GM12878 (cell line): ENCODE measurements around the gene KIAA1328. TPM values are rescaled to one million over a fixed set of nuclear protein-coding genes. Genes with fewer than 3 reads are reported as not detected.

Experiments used
- ATAC-seq: fragments of 200-7000 bp; cut with Tn5 transposase; 3 replicates; pipeline ENCODE4 v1.9.1; 2020; ENCODE audit warnings: mild to moderate bottlenecking, moderate library complexity
- BruUV-seq: library from RNA; stranded (reverse); fragments of 400-500 nt; replicated peaks from 2 replicates; lab custom pipeline; 2021; lab: Mats Ljungman, UMichigan
- CTCF ChIA-PET: fragments of 300-600 bp; sonication (Branson Sonifier 250); formaldehyde crosslinking; extraction: SDS; loops from one replicate; lab custom pipeline; 2021; ENCODE audit warnings: inconsistent platforms; lab: Yijun Ruan, JAX
- POLR2A ChIA-PET: fragments of 350-600 bp; formaldehyde crosslinking; extraction: SDS; loops from one replicate; lab custom pipeline; 2021; ENCODE audit warnings: inconsistent platforms; lab: Charles Lee
- RAD21 ChIA-PET: fragments of 300-600 bp; sonication (Branson Sonifier 250); formaldehyde crosslinking; loops from one replicate; lab custom pipeline; 2023; ENCODE audit warnings: antibody characterized with exemption; ENCODE audit not compliant: unreplicated experiment; lab: Charles Lee
- SMC1A ChIA-PET: fragments of 300-600 bp; sonication (Branson Sonifier 250); formaldehyde crosslinking; loops from one replicate; lab custom pipeline; 2023; ENCODE audit not compliant: unreplicated experiment, uncharacterized antibody; lab: Charles Lee
- DNase-seq: peaks from one replicate; pipeline ENCODE4 v3.0.0-alpha.2; 2011; ENCODE audit warnings: low read depth, low spot score
- FAIRE-seq: peaks from 3 replicates; lab custom pipeline; 2011; peaks lifted over from hg19 to GRCh38; lab: Jason Lieb, UNC
- H2AFZ ChIP-seq: 2 replicates; pipeline ENCODE4 v1.6.0; 2011; ENCODE audit warnings: low read depth, low read length, control low read depth; ENCODE audit not compliant: control insufficient read depth
- H3K27ac ChIP-seq: 2 replicates; pipeline ENCODE4 v1.5.1; 2011; ENCODE audit warnings: control low read depth; ENCODE audit not compliant: control insufficient read depth, insufficient read depth
- H3K27me3 ChIP-seq, 2 experiments: replicated peaks in 1 of 2; 2 replicates each; pipeline versions ENCODE4 v1.6.0 to v1.6.1; 2011; ENCODE audit warnings: low read length in 1 of 2; ENCODE audit not compliant: control insufficient read depth in 2 of 2, insufficient read depth in 2 of 2
- H3K36me3 ChIP-seq, 2 experiments: 2 replicates each; pipeline ENCODE4 v1.5.1; 2011; ENCODE audit warnings: low read length in 1 of 2; ENCODE audit not compliant: control insufficient read depth in 2 of 2, insufficient read depth in 2 of 2
- H3K4me1 ChIP-seq: 2 replicates; pipeline ENCODE4 v1.6.1; 2011; ENCODE audit warnings: mild to moderate bottlenecking, low read length, moderate library complexity, mixed read lengths; ENCODE audit not compliant: control insufficient read depth, insufficient read depth
- H3K4me2 ChIP-seq: 2 replicates; pipeline ENCODE4 v1.6.0; 2011; ENCODE audit warnings: control low read depth; ENCODE audit not compliant: control insufficient read depth, insufficient read depth
- H3K4me3 ChIP-seq: fragments of 200-600 bp; sonication (generic); 2 replicates; pipeline ENCODE4 v1.5.1; 2016
- H3K79me2 ChIP-seq: 2 replicates; pipeline ENCODE4 v1.6.0; 2011; ENCODE audit warnings: low read length; ENCODE audit not compliant: control insufficient read depth, insufficient read depth
- H3K9ac ChIP-seq: 2 replicates; pipeline ENCODE4 v1.8.0; 2011; ENCODE audit warnings: low read length, control low read depth, mixed read lengths; ENCODE audit not compliant: control insufficient read depth, insufficient read depth
- H3K9me3 ChIP-seq: replicated peaks from 3 replicates; pipeline ENCODE4 v1.5.1; 2011; ENCODE audit warnings: mild to moderate bottlenecking, low read length; ENCODE audit not compliant: control insufficient read depth, insufficient read depth
- H4K20me1 ChIP-seq: 2 replicates; pipeline ENCODE4 v1.6.0; 2011; ENCODE audit not compliant: control insufficient read depth, insufficient read depth
- EED ChIP-seq: sonication (generic); IDR thresholded peaks from 2 replicates; pipeline ENCODE4 v1.6.1; 2016; ENCODE audit warnings: antibody characterized with exemption, low read depth
- FOS ChIP-seq: IDR thresholded peaks from 3 replicates; pipeline ENCODE4 v1.6.1; 2011; ENCODE audit warnings: borderline replicate concordance; ENCODE audit not compliant: insufficient read length; ENCODE audit errors: extremely low read depth
- FOXM1 ChIP-seq: IDR thresholded peaks from 2 replicates; pipeline ENCODE4 v1.6.1; 2012; ENCODE audit warnings: low read depth, mild to moderate bottlenecking, inconsistent platforms, low read length, moderate library complexity
- GATAD2B ChIP-seq: fragments of 450-650 bp; conservative IDR thresholded peaks from 2 replicates; pipeline ENCODE4 v1.6.1; 2017; ENCODE audit warnings: low read depth, mild to moderate bottlenecking, moderate library complexity
- HDAC2 ChIP-seq: fragments of 200-600 bp; sonication (generic); IDR thresholded peaks from 2 replicates; pipeline ENCODE4 v1.6.1; 2017
- NFIC ChIP-seq: IDR thresholded peaks from 2 replicates; pipeline ENCODE4 v1.6.1; 2012; ENCODE audit warnings: low read depth, mild to moderate bottlenecking, inconsistent platforms, low read length, moderate library complexity
- NR2F1 ChIP-seq: fragments of 450-650 bp; conservative IDR thresholded peaks from 2 replicates; pipeline ENCODE4 v1.6.1; 2017; ENCODE audit warnings: mild to moderate bottlenecking
- PAX5 ChIP-seq: IDR thresholded peaks from 2 replicates; pipeline ENCODE4 v1.6.1; 2011; ENCODE audit warnings: low read depth, low read length, borderline replicate concordance
- POLR2AphosphoS5 ChIP-seq: IDR thresholded peaks from 2 replicates; pipeline ENCODE4 v1.6.1; 2011; ENCODE audit warnings: mild to moderate bottlenecking, low read length, inconsistent platforms
- SIX5 ChIP-seq: IDR thresholded peaks from 2 replicates; pipeline ENCODE4 v1.6.1; 2011; ENCODE audit warnings: mild to moderate bottlenecking, low read depth, low read length, moderate library complexity; ENCODE audit not compliant: severe bottlenecking
- STAT1 ChIP-seq: fragments of 450-650 bp; conservative IDR thresholded peaks from 2 replicates; pipeline ENCODE4 v1.6.1; 2014; ENCODE audit warnings: antibody characterized with exemption, mild to moderate bottlenecking
- ZNF24 ChIP-seq: fragments of 450-650 bp; IDR thresholded peaks from 2 replicates; pipeline ENCODE4 v1.6.1; 2017; ENCODE audit warnings: antibody characterized with exemption, mild to moderate bottlenecking
- ZNF622 ChIP-seq: fragments of 450-650 bp; IDR thresholded peaks from 2 replicates; pipeline ENCODE4 v1.6.1; 2017; ENCODE audit warnings: mild to moderate bottlenecking, inconsistent platforms
- WGBS: methylation state at CpG from one replicate; pipeline ENCODE4 v1.1.6; 2016; ENCODE audit warnings: low lambda C conversion rate; ENCODE audit not compliant: insufficient replicate concordance, insufficient coverage; ENCODE audit errors: missing lambda C conversion rate; 5-methylcytosine and 5-hydroxymethylcytosine counted together
- in situ Hi-C: fragments of 300-500 bp; cut with MboI; formaldehyde crosslinking; loops from 9 replicates; pipeline ENCODE4 v1.14.3; 2018; ENCODE audit warnings: mixed read lengths
- intact Hi-C: fragments of 100-400 bp; cut with micrococcal nuclease; formaldehyde crosslinking; loops from one replicate; pipeline ENCODE4 v1.14.2; 2022; ENCODE audit not compliant: unreplicated experiment
- polyA plus RNA-seq, 11 experiments: library from polyadenylated mRNA; depleted of rRNA in 4 of 11; unstranded in 6 of 11; stranded (reverse) in 5 of 11; fragments of >200 nt; fragmentation: Nextera tagmentation in 4 of 11; fragmentation: Illumina TruSeq in 1 of 11; extraction: Ambion mirVana in 4 of 11; extraction: Trizol in 1 of 11; gene quantifications; 1 replicate in 1 of 11; 2 replicates in 10 of 11; pipeline versions ENCODE4 v1.2.1 to v1.2.3, GENCODE V29; 2011 to 2016; ENCODE audit warnings: inconsistent platforms in 2 of 11, missing spikeins in 2 of 11, low read depth in 1 of 11
- total RNA-seq, 4 experiments: library from RNA; depleted of rRNA in 3 of 4; stranded (reverse); fragments of >200 nt in 3 of 4; fragmentation: Illumina TruSeq in 1 of 4; extraction: Trizol in 1 of 4; gene quantifications; 2 replicates each; pipeline versions ENCODE4 v1.2.1 to v1.2.3, GENCODE V29; 2013 to 2021
- TF ChIP-seq, protein P1 (sequence below): IDR thresholded peaks from 2 replicates; pipeline ENCODE4 v1.6.1; 2012; ENCODE audit warnings: low read depth, low read length, improper control_type of control experiment

KIAA1328 gene
- total and polyA plus RNA-seq, 10 of the 15 experiments (the other 5 are each of a cell fraction or from before 2014, with no cell fraction given): 3.1 to 7.1 (median 4.6) TPM

DNA sequence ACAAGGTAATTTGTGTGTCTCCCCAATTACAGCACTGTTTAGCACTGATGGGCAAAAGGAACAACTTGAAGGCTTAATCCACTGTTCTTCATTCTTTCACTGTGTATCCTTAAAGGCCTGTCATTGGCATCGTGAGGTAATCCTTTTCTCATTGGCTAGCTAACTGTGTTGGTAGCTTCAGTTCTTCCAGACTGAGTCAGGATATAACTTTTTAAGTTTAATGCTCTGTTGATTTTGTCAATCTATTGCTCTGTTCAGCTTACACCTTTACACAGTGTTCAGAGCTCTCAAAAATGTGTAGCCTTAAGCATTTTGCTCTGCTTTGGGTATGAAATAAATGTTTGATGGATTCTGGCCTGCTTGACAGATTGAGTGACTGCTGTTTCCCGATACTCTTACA, 148.2 kb downstream of the KIAA1328 start:
- H3K9ac ChIP-seq: no peak overlapping the region
- H4K20me1 ChIP-seq: no peaks in the 10 kb centered on the region
- no peaks in the 10 kb centered on the region for H3K36me3 ChIP-seq
- no TSS peak for BruUV-seq
- H3K27ac ChIP-seq: no peak overlapping the region
- DNase-seq (no peak), ATAC-seq (no peak), FAIRE-seq (no peak)
- ChIA-PET RAD21 (no interaction called here), CTCF (no interaction called here), SMC1A (interaction anchor here (1.3 kb wide), 1 partner anchor 35 kb away, joined by 4 read pairs; no protein-coding TSS in a partner anchor), POLR2A (no interaction called here)
- no peaks in the 10 kb centered on the region for H3K79me2 ChIP-seq
- TF ChIP-seq PAX5: no peak
- TF ChIP-seq POLR2AphosphoS5: no peak
- TF ChIP-seq HDAC2: no peak
- no peak for TF ChIP-seq SIX5
- no peak for TF ChIP-seq NR2F1
- TF ChIP-seq ZNF622: no peak
- TF ChIP-seq STAT1: no peak
- TF ChIP-seq, protein P1, sequence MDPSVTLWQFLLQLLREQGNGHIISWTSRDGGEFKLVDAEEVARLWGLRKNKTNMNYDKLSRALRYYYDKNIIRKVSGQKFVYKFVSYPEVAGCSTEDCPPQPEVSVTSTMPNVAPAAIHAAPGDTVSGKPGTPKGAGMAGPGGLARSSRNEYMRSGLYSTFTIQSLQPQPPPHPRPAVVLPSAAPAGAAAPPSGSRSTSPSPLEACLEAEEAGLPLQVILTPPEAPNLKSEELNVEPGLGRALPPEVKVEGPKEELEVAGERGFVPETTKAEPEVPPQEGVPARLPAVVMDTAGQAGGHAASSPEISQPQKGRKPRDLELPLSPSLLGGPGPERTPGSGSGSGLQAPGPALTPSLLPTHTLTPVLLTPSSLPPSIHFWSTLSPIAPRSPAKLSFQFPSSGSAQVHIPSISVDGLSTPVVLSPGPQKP: no peak
- no peak for TF ChIP-seq GATAD2B
- no peak for TF ChIP-seq NFIC
- TF ChIP-seq FOXM1: no peak
- no peak for TF ChIP-seq EED
- no peak for TF ChIP-seq FOS
- TF ChIP-seq ZNF24: no peak
- H3K9me3 ChIP-seq: no peaks in the 10 kb centered on the region; the same call in 2 of the 3 replicates
- no peak overlapping the region for H3K4me2 ChIP-seq
- WGBS: 93% methylated on average over 2 of the region's 2 CpGs
- no peak overlapping the region for H2AFZ ChIP-seq
- H3K4me3 ChIP-seq: no peak overlapping the region
- in situ Hi-C loops (no loop called here), intact Hi-C loops (no loop called here)
- H3K4me1 ChIP-seq: no peaks in the 10 kb centered on the region
- no peaks in the 10 kb centered on the region for H3K27me3 ChIP-seq
